Mesenteric fat pad (tissue), 1 donor: Measurements from ENCODE around the gene CCP110. TPM values are rescaled to one million over a fixed set of nuclear protein-coding genes. Genes with fewer than 3 reads are reported as not detected.

Experiments used
- DNase-seq: peaks from one replicate; pipeline ENCODE4 v3.0.0-alpha.2; 2020; ENCODE audit warnings: low spot score
- total RNA-seq: library from RNA; stranded (reverse); fragmentation: NEBNext Ultra II Directional; extraction: Animal tissue kit (Norgen Biotek cat#: 25700); gene quantifications from one replicate; pipeline ENCODE4 v1.2.1, GENCODE V29; 2021
- donor health status: DM: yes; HTN: yes; CAD: no.

The CCP110 gene
- total RNA-seq, 1 donor from 2014 or later, result 12.7 TPM

GRCh38 chr16:19599968-19600716, 76.4 kb downstream of the CCP110 start:
- DNase-seq, result no peak

DNA sequence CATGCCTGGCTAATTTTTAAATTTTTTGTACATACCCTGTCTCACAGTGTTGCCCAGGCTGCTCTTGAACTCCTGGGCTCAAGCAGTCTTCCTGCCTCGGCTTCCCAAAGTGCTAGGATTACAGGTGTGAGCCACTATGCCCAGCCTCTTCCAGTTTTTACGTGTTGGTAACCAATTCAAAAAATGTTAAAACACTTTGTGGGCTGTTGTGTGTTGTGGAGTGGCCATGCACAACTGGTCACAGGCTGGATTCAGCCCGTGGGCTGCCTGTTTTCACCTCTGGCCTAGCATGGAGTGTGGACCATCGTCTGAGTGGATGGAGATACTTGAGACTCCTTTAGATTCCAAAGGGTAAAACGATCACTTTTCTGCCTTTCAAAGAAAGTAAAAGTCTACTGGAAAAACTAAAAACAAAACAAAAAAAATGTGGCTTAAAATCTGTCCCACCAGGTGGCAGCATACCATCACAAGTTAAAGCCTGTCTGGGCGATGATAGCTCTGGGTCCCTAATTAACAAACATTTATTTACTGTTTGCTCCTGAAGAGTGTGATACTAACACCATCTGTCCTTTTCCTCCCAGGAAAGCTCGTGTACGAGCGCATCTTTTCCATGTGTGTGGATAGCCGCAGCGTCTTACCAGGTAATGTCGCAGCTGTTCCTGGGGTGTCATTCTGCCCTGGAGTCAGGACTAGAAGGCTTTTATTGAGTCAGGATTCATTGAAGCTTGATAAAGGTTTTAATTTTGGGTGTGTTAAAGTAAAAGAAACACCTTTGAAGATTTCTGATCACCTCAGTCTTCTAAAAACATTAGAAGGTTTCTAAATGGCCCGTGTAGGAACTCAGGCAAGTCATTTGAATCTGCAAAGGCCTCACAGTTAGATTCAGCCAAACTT, 77.6 kb downstream of the CCP110 start:
- no peak for DNase-seq

Other genes starting within 250 kb of the CCP110 start
- gene CLEC19A, start 238.2 kb upstream of the CCP110 start, total RNA-seq, result not detected
- gene TMC5, start 106.1 kb upstream of the CCP110 start, total RNA-seq, result 0.26 TPM
- gene GDE1, start 1.8 kb upstream of the CCP110 start, total RNA-seq, result 55.9 TPM
- gene VPS35L, start 31.8 kb downstream of the CCP110 start, total RNA-seq, result 61.2 TPM
- 14.3 TPM for gene KNOP1, start 194.3 kb downstream of the CCP110 start, total RNA-seq
- gene IQCK, start 194.3 kb downstream of the CCP110 start, total RNA-seq, result 9.7 TPM